HepG2 (cell line): ENCODE results near the gene GSTCD. TPM values are rescaled to one million over a fixed set of nuclear protein-coding genes. Genes with fewer than 3 reads are reported as not detected.

Experiments
- ATAC-seq: fragments of 200-7000 bp; cut with Tn5 transposase; 3 replicates; pipeline ENCODE4 v1.9.1; 2020; ENCODE audit warnings: mild to moderate bottlenecking, moderate library complexity
- BruUV-seq: library from RNA; stranded (reverse); fragments of 400-500 nt; replicated peaks from 2 replicates; lab custom pipeline; 2021; lab: Mats Ljungman, UMichigan
- CTCF ChIA-PET: fragments of 300-600 bp; formaldehyde crosslinking; extraction: SDS; loops from one replicate; lab custom pipeline; 2021; ENCODE audit warnings: low total read pairs, inconsistent platforms, low intra/inter-chr PET ratio; lab: Yijun Ruan, JAX
- POLR2A ChIA-PET: fragments of 350-600 bp; sonication (Branson Sonifier 250); formaldehyde crosslinking; loops from one replicate; lab custom pipeline; 2020; ENCODE audit warnings: antibody characterized with exemption, inconsistent platforms; lab: Yijun Ruan, JAX
- DNase-seq: peaks from one replicate; pipeline ENCODE4 v3.0.0-alpha.2; 2015; ENCODE audit warnings: low spot score
- FAIRE-seq: peaks from 3 replicates; lab custom pipeline; 2011; peaks lifted over from hg19 to GRCh38; lab: Jason Lieb, UNC
- H2AFZ ChIP-seq: one replicate; pipeline ENCODE4 v1.6.1; 2011; ENCODE audit warnings: low read length, inconsistent platforms
- H3K27ac ChIP-seq: fragments of 300-600 bp; 3 replicates; pipeline ENCODE4 v1.8.0; 2011; ENCODE audit warnings: mixed run types, mild to moderate bottlenecking, mixed read lengths, low read length, inconsistent platforms; ENCODE audit not compliant: insufficient read depth; ENCODE audit errors: extremely low read length
- H3K27me3 ChIP-seq, 2 experiments: fragments of 200-600 bp in 1 of 2; 2 replicates in 1 of 2; 3 replicates in 1 of 2; pipeline versions ENCODE4 v1.6.0 to v1.8.0; 2011; ENCODE audit warnings: low read length in 2 of 2, mild to moderate bottlenecking in 2 of 2, moderate library complexity in 2 of 2, inconsistent platforms in 1 of 2; ENCODE audit not compliant: insufficient read depth in 2 of 2, control insufficient read depth in 1 of 2
- H3K36me3 ChIP-seq, 2 experiments: fragments of 200-600 bp in 1 of 2; replicated peaks in 1 of 2; 2 replicates in 1 of 2; 3 replicates in 1 of 2; pipeline versions ENCODE4 v1.5.1 to v1.8.0; 2011; ENCODE audit warnings: low read length in 2 of 2, inconsistent platforms in 1 of 2; ENCODE audit not compliant: insufficient read depth in 2 of 2, control insufficient read depth in 1 of 2
- H3K4me1 ChIP-seq: 2 replicates; pipeline ENCODE4 v1.5.1; 2012; ENCODE audit warnings: low read length, inconsistent platforms; ENCODE audit not compliant: insufficient read depth
- H3K4me2 ChIP-seq: 2 replicates; pipeline ENCODE4 v1.6.0; 2011; ENCODE audit warnings: low read depth, low read length, inconsistent platforms
- H3K4me3 ChIP-seq, 3 experiments: fragments of 200-600 bp in 1 of 3; sonication (generic), shearing (Covaris generic) in 1 of 3; replicated peaks in 1 of 3; 2 replicates each; pipeline ENCODE4 v1.5.1; 2011 to 2016; ENCODE audit warnings: low read length in 3 of 3, inconsistent platforms in 2 of 3, low read depth in 2 of 3, mild to moderate bottlenecking in 2 of 3, control low read depth in 1 of 3, mixed read lengths in 1 of 3; ENCODE audit not compliant: insufficient read depth in 1 of 3
- H3K79me2 ChIP-seq: one replicate; pipeline ENCODE4 v1.6.1; 2011; ENCODE audit warnings: low read length, inconsistent platforms; ENCODE audit not compliant: insufficient read depth
- H3K9ac ChIP-seq: 2 replicates; pipeline ENCODE4 v1.6.0; 2011; ENCODE audit warnings: mild to moderate bottlenecking, low read depth, low read length, inconsistent platforms; ENCODE audit not compliant: insufficient read depth
- H3K9me3 ChIP-seq: 2 replicates; pipeline ENCODE4 v1.5.1; 2012; ENCODE audit warnings: mild to moderate bottlenecking, low read length
- H4K20me1 ChIP-seq: 2 replicates; pipeline ENCODE4 v1.6.0; 2011; ENCODE audit warnings: inconsistent platforms, mild to moderate bottlenecking, low read length, moderate library complexity; ENCODE audit not compliant: insufficient read depth
- CBFB ChIP-seq: sonication (generic); formaldehyde crosslinking; IDR thresholded peaks from 2 replicates; pipeline ENCODE4 v1.4.0; 2020; ENCODE audit warnings: missing genetic modification reagents
- KDM3A ChIP-seq: IDR thresholded peaks from 2 replicates; pipeline ENCODE4 v1.6.1; 2018; ENCODE audit warnings: low read depth, missing compliant biosample characterization
- MAFF ChIP-seq: IDR thresholded peaks from 2 replicates; pipeline ENCODE4 v1.6.1; 2011; ENCODE audit warnings: low read depth, low read length, improper control_type of control experiment
- MATR3 ChIP-seq: sonication (generic); formaldehyde crosslinking; IDR thresholded peaks from 2 replicates; pipeline ENCODE4 v1.4.0; 2020; ENCODE audit warnings: missing genetic modification reagents
- ZNF207 ChIP-seq: fragments of 450-650 bp; IDR thresholded peaks from 2 replicates; pipeline ENCODE4 v1.6.1; 2016; ENCODE audit warnings: antibody characterized with exemption, borderline replicate concordance
- ZSCAN29 ChIP-seq: sonication (generic); formaldehyde crosslinking; conservative IDR thresholded peaks from 2 replicates; pipeline ENCODE4 v1.4.0; 2020; ENCODE audit warnings: mild to moderate bottlenecking, missing genetic modification reagents
- WGBS: methylation state at CpG from one replicate; pipeline ENCODE4 v1.1.6; 2017; ENCODE audit warnings: low lambda C conversion rate; 5-methylcytosine and 5-hydroxymethylcytosine counted together
- in situ Hi-C: cut with HindIII; loops from 2 replicates; pipeline ENCODE4 v1.10.0; 2017; ENCODE audit warnings: low pct_unique_long_range_greater_than_20kb; ENCODE audit not compliant: extremely low pct_ligation_motif_present
- intact Hi-C: fragments of 100-400 bp; cut with micrococcal nuclease; formaldehyde crosslinking; loops from one replicate; pipeline ENCODE4 v1.10.0; 2022; ENCODE audit not compliant: unreplicated experiment
- polyA plus RNA-seq, 8 experiments: library from polyadenylated mRNA; depleted of rRNA in 3 of 8; stranded (reverse) in 7 of 8; unstranded in 1 of 8; fragments of >200 nt; fragmentation: Illumina TruSeq in 4 of 8; extraction: Trizol in 4 of 8; gene quantifications; 2 replicates each; pipeline versions ENCODE4 v1.2.1 to v1.2.3, GENCODE V29; 2011 to 2016; ENCODE audit warnings: low read depth in 4 of 8, missing spikeins in 1 of 8, mixed read lengths in 1 of 8; ENCODE audit not compliant: insufficient read depth in 1 of 8
- total RNA-seq, 5 experiments: library from RNA; depleted of rRNA; stranded (reverse); fragments of >200 nt; fragmentation: Illumina TruSeq; extraction: Trizol; gene quantifications; 2 replicates each; pipeline ENCODE4 v1.2.3, GENCODE V29; 2016; ENCODE audit warnings: low read depth in 1 of 5
- TF ChIP-seq, protein P1 (sequence below): sonication (generic); formaldehyde crosslinking; IDR thresholded peaks from 2 replicates; pipeline ENCODE4 v1.9.0; 2021; ENCODE audit warnings: missing genetic modification reagents, borderline replicate concordance
- TF ChIP-seq, protein P2 (sequence below): sonication (generic); formaldehyde crosslinking; IDR thresholded peaks from 2 replicates; pipeline ENCODE4 v1.5.0; 2020; ENCODE audit warnings: missing genetic modification reagents

Gene GSTCD
- total and polyA plus RNA-seq, 2 of the 13 experiments (the other 11 are each of a cell fraction or from before 2014, with no cell fraction given): 7.9 to 30.8 TPM

DNA sequence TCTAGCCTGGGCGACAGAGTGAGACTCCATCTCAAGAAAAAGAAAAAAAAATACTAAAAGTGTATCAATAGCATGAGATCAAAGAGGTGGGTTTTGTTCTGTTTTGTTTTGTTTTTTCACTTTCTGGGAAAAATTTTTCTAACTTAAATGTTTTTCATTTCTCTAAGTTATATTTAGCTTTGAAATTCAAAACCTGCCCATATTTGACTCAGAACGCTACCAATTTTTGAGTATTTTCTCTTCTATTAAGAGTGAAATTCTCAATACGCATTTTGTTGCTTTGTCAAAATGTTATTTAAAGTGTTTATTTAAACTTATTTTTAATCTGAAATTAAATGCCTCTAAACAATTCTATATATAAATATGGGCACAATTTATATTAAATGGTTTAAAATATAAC, 39.6 kb downstream of the GSTCD start:
- H3K4me2 ChIP-seq: no peak overlapping the region
- BruUV-seq: no TSS peak
- no peaks in the 10 kb centered on the region for H3K4me1 ChIP-seq
- H3K4me3 ChIP-seq: no peak overlapping the region
- H2AFZ ChIP-seq: no peak overlapping the region
- no peaks in the 10 kb centered on the region; a peak in 1 of 5 replicates for H3K36me3 ChIP-seq
- 97% methylated on average over 3 of the region's 3 CpGs for WGBS
- no peaks in the 10 kb centered on the region for H4K20me1 ChIP-seq
- intact Hi-C loops (no loop called here), in situ Hi-C loops (no loop called here)
- no peaks in the 10 kb centered on the region for H3K9me3 ChIP-seq
- no peaks in the 10 kb centered on the region for H3K79me2 ChIP-seq
- ChIA-PET POLR2A (no interaction called here), CTCF (no interaction called here)
- H3K27me3 ChIP-seq: no peaks in the 10 kb centered on the region
- DNase-seq: no peak
- no peak for FAIRE-seq
- no peak for TF ChIP-seq CBFB (CRISPR knock-in tag)
- TF ChIP-seq ZNF207: no peak
- TF ChIP-seq MAFF: no peak
- TF ChIP-seq, protein P1, sequence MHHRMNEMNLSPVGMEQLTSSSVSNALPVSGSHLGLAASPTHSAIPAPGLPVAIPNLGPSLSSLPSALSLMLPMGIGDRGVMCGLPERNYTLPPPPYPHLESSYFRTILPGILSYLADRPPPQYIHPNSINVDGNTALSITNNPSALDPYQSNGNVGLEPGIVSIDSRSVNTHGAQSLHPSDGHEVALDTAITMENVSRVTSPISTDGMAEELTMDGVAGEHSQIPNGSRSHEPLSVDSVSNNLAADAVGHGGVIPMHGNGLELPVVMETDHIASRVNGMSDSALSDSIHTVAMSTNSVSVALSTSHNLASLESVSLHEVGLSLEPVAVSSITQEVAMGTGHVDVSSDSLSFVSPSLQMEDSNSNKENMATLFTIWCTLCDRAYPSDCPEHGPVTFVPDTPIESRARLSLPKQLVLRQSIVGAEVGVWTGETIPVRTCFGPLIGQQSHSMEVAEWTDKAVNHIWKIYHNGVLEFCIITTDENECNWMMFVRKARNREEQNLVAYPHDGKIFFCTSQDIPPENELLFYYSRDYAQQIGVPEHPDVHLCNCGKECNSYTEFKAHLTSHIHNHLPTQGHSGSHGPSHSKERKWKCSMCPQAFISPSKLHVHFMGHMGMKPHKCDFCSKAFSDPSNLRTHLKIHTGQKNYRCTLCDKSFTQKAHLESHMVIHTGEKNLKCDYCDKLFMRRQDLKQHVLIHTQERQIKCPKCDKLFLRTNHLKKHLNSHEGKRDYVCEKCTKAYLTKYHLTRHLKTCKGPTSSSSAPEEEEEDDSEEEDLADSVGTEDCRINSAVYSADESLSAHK (CRISPR knock-in tag): no peak
- TF ChIP-seq ZSCAN29 (CRISPR knock-in tag): no peak
- TF ChIP-seq MATR3 (CRISPR knock-in tag): no peak
- TF ChIP-seq, protein P2, sequence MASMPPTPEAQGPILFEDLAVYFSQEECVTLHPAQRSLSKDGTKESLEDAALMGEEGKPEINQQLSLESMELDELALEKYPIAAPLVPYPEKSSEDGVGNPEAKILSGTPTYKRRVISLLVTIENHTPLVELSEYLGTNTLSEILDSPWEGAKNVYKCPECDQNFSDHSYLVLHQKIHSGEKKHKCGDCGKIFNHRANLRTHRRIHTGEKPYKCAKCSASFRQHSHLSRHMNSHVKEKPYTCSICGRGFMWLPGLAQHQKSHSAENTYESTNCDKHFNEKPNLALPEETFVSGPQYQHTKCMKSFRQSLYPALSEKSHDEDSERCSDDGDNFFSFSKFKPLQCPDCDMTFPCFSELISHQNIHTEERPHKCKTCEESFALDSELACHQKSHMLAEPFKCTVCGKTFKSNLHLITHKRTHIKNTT (CRISPR knock-in tag): no peak
- no peak for TF ChIP-seq KDM3A (CRISPR knock-in tag)
- TF ChIP-seq, all 625 proteins: peak for 0
- H3K9ac ChIP-seq: no peak overlapping the region
- no peak for ATAC-seq
- H3K27ac ChIP-seq: no peak overlapping the region
